NCI-H1048 (cell line): ENCODE data around the gene WDR86.

ENCODE experiments used
- DNase-seq: peaks from one replicate; lab custom pipeline; 2025; lab: John Stamatoyannopoulos, UW

WDR86 gene

DNA sequence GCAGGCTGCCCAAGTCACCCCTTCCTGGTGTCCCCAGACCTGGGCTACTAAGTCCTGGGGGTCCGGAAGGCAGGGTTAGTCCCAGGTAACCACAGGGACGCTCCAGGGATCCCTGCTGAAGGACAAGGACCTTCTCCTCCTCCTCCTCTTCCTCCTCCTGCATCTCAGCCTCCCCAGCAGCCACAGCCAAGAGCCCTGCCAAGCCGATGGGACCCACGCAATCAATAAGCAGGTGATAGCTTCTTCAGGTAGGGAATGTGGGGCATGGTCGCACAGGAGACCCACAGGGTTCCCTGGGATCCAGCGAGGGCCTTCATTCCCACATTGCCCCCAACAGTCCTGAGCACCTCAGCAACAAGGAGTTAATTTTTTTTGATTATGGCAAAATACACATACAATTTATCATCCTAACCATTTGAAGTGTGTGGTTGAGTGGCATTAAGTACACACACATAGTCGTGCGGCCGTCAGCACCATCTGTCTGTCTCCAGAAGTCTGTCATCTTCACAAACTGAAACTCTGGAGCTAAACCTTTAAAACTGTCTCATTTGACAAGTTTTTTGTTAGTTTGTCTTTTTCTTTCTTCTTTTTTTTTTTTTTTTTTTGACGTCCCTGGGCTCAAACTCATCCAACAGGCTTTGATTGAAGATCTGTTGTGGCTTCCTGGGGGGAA, 18.0 kb upstream of the WDR86 start:
- DNase-seq, result no peak

DNA sequence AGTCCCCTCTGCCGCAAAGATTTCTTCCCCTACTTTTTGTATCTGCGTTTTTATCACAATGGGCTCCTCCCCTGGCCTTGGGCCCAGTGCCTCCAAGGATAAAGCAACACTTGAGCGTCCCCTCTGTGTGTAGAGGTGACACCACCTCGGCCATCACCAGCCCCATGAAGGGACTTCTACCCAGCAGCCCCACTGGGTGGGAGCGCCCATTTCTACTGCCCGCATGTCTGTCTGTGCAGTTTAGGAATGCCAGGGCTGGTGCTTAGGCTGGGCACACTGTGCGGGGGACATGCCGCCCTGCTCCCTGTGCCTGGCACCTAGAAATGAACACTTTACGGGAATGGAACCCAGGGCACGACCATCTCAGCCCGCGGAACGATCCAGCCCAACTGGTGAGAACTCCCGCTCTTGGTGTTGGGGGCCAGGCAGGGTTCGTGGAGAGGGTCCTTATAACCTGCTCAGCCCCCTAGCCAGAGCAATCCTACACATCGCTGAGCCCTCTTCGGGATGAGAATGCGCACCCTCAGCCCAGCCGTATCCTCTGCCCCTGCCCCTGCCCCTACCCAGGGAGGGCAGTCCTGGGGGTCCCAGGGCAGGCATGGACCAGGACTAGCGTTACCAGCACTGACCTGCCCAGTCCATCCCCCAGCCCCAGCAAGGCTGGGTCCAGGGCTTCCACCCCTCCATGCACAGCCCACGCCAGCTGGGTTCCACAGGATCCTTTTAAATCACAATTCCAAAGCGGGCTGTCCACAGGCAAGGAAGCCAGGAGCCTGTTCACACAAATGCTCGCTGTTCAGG, 17.3 kb upstream of the WDR86 start:
- DNase-seq, result no peak

DNA sequence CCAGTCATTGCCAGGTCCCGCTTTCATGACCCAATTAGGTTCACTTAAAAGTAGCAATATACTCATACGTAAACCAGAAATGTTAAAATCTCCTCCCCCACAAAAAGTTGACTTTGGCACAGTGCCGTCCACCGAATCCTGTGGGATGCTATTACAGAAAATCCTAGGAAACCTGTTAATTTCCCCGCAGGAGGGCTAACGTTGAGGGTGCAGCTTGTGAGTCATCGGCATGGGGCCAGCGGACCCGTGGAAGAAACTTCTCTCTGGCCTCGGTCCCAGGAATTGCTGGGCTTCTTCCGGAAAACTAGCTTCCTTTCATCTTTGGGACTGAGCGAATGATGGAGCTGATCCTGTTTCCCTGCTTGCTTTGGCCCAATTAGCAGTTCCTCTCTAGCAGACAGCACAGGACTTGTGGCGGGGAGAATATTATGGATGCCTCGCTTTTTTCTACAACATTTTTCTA, 16.6 kb upstream of the WDR86 start:
- no peak for DNase-seq

DNA sequence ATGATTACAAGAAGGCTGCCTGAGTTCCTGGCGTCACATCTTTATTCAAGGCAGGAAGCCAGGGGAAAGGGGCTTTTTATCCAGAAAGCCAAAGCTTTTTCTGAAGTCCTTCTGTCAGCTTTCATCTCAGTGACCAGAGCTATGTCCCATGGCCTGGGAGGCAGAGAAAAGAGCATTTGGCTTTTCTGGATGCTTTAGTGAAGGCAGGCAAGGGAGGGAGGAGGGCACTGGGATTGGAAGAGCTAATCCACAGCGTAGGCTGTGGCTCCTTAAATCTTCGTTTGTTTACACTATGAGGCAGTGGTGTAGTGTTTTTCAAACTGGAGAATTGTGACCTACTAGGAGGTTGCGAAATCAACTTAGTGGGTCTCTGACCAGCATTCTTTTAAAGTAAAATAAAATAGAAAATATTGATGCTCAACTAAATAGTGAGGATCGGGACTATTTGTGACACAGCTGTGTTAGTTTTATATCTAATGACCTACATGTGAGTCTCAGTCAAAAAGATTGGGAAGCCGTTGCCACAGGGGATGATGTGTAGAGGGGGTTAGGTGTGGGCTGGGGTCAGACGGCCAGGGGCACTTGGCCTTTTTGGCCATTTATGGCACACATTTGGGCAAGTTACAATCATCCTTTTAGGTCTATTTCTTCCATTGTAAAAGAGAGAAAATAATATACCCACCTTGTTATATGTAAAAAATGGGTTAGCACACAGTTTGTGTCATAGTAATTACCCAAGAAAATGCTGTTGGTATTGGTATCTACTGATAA, 16.0 kb upstream of the WDR86 start:
- no peak for DNase-seq

DNA sequence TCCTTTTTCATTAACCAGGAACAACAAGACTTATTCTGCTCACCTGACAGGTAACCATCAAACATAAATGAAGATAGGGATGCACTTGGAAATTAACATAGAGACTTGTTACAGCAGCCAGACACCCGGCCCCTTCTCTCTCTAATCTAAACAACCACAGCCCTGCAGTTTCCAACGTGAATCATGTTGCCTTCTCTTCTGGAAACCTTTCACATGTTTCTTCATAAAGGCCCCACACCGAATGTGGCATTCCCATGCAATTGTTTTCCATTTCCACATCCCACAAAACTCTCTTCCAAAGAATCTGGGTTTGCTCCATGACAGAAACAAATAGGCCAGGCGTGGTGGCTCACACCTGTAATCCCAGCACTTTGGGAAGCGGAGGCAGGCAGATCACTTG, 15.0 kb upstream of the WDR86 start:
- no peak for DNase-seq

DNA sequence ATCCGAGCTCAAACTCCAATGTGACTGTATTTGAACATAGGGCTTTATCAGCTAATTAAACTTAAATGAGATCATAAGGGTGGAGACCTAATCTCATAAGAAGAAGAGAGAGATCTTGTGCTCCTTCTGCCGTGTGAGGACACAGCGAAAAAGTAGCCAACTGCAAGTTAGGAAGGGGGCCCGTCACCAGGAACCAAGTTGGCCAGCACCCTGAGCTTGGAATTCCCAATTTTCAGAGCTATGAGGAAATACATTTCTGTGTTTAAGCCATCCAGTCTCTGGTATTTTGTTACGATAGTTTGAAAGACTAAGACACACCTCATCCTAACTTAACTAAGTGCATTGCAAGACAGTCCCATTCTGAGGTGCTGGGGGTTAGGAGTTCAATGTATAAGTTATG, 14.1 kb upstream of the WDR86 start:
- no peak for DNase-seq

DNA sequence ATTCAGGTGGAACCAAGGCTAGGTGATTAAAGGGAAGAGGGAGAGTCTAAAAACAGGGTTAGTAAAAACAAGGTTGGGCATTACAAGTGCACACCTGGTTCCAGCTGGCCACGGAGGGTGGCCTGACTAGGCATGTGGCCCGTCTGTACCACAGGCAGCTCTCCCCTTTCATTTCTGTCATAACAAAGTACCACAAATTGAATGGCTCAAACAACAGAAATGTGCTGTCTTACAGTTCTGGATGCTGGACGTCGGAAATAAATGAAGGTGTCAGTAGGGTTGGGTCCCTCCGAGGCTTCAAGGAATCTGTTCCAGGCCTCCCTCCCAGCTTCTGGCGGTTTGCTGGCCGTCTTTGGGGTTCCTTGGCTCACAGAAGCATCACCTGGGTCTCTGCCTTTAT, 13.4 kb upstream of the WDR86 start:
- DNase-seq, result no peak

DNA sequence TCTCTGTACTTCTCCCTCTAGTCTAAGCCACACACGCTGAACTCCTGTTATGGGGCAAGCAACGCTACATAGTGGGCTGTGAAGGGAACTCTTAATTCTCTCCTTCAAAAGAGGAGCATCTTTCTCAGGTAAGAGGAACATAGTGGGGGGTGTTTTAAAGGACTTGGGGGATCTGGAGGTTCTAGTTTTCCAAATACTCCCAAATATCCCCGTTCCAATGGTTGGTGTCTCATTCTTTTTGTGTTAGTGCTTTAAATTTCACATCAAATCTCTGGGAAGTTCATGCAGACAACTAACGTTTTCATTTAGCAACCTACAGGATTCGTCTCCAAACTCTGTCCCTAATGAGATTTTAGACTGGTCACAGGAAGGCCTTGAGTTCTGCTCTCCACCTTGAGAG, 12.4 kb upstream of the WDR86 start:
- no peak for DNase-seq

DNA sequence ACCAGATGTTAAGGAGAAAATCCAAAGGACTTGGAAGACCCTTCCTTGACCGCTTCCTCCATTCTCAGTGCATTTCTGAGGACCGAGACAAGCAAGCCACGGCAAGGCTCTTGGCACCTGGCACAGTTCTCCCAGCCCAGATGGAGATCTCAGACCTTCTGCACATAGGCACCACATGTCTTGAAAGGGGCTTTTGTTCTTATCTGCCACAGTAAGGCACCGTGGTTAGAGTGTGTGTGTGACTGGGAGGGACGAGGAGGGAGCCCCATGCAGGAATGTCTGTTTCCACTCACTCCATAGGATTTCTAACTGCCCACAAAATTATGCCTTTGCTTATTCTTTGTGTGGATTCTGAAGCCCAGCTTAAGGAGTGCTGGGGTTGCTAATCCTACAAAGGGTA, 10.3 kb upstream of the WDR86 start:
- DNase-seq, result no peak

DNA sequence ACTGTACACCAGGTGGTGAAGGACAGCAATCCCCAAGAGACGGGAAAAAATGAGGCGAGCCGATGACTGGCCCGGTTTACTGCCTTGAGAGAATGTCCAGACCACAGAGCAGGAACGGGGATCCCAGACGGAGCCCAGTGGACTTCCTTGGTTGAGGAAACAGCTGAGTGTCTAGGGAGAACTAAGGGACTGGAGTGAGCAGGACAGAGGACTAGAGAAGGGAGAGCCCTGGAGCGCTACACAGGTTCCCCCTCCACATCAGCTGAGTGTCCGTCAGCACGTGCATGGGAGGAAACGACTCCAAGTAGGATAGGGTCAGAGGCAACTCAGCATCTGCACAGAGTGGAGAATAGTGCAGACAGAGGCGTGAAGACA, 7.1 kb upstream of the WDR86 start:
- no peak for DNase-seq

DNA sequence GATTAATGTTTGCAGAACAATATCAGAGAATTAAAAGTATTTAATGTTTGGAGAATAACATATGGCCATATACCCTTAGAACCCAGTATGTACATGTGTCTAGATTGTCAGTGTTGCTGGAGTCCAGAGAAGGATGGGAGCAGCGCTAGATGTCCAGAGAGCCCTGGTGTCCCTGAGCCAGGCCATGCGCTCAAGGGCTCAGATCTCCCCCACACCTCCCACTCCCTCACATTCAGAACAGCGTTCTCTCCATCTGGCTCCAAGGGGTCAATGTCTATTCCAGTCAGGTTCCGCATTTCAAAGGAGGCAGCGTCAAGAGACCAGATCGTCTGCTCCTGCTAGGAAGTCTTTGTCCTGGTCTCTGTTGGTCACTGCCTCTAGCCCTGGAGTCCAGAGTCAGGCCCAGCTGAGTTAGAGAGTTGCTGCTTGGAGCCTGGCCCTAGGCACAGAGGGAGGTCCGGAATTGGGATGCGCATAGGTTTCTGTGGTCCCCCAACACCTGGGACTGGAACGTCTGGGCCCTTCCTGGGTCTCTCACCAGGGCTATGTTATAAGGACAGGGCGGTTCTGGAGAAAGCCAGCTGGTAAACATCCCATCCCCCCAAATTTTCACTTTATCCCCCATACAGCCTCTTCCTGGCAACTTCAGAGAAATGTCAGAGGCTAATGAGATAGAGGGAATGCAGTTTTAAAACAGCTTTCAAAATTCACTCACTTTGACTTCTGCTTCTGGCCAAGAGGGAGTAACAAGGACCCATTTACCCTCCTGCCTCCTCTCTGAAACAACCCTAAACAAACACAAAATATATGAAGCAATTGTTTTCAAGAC, 6.5 kb upstream of the WDR86 start:
- no peak for DNase-seq

DNA sequence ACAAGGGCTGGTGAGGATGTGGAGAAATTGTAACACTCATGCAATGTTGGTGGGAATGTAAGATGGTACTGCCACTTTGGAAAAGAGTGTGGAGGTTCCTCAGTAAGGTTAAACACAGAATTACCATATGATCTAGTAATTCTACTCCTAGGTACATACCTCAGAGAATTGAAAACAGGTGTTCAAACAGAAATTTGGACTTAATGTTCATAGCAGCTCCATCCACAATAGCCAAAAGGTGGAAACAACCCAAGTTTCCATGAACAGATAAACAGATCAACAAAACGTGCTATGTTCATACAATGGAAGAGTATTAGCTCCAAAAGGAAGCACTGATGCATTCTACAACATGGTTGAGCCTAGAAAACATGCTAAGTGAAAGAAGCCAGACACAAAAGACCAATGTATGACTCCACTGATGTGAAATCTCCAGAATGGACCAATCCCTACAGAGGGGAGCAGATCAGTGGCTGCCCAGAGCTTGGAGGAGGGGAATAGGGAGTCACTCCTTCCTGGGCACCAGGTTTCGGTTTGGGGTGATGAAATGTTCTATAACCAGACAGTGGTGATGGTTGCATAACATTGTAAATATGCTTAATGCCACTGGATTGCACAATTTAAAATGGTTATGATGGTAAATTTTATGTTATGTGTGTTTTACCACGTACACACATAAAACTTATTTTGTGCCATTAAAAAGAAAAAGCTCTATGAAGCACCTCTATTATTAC, 5.7 kb upstream of the WDR86 start:
- no peak for DNase-seq

DNA sequence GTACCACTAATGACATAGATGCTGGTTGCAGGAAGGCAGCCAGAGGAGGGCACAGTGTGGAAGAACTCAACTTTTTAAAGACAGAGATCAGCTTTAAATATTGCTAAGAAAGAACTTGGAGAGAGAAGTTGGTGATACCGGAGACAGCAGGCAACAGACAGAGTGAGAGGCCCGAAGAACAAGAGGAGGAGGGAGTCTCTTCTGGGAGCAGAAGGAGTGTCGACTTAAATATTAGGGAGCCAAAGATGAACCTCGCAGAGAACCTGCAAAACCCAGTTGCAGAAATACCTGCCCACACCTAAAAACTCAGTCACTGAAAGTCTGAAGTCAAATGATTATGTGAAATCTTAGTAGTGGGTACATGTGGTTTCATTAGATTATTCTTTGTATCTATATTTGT, 3.4 kb upstream of the WDR86 start:
- DNase-seq, result no peak

DNA sequence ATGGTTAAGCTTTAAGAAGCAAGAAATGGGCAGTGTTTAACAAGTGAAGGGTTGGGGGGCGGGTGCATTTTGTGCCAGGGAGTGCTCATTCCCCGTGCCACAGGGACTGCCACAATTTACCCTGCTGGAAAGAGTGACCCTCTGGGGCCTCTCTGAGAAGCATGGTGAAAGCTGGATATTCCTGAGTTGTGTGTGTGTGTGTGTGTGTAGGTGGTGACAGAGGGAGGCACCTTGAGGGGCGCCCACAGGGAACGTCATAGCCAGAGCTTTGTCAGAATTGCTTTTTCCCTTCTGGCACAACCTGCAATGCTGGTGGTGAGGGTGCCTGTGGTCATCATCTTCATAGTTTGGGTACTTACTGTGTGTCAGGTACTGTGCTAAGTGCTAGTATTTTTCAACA, 2.5 kb upstream of the WDR86 start:
- DNase-seq, result no peak

DNA sequence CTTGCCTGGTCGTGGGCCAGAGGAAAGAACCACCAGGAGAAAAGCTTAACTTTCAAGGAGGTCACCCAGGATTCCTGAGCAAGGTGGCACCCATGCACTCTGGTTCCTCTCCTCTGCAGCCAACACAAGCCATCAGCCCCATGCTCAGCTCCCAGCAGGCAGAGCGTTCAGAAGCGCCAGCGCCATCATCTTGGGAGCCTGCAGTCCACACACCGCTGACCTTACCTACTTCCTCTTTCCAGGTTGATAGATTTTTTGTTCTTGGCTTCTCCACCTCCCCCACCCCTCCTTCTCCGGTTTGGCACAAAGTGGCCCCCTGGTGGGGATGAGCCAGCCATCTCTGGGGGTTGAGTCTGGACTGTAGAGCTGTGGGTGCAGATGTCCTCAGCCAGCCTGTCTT, 1.7 kb upstream of the WDR86 start:
- no peak for DNase-seq

DNA sequence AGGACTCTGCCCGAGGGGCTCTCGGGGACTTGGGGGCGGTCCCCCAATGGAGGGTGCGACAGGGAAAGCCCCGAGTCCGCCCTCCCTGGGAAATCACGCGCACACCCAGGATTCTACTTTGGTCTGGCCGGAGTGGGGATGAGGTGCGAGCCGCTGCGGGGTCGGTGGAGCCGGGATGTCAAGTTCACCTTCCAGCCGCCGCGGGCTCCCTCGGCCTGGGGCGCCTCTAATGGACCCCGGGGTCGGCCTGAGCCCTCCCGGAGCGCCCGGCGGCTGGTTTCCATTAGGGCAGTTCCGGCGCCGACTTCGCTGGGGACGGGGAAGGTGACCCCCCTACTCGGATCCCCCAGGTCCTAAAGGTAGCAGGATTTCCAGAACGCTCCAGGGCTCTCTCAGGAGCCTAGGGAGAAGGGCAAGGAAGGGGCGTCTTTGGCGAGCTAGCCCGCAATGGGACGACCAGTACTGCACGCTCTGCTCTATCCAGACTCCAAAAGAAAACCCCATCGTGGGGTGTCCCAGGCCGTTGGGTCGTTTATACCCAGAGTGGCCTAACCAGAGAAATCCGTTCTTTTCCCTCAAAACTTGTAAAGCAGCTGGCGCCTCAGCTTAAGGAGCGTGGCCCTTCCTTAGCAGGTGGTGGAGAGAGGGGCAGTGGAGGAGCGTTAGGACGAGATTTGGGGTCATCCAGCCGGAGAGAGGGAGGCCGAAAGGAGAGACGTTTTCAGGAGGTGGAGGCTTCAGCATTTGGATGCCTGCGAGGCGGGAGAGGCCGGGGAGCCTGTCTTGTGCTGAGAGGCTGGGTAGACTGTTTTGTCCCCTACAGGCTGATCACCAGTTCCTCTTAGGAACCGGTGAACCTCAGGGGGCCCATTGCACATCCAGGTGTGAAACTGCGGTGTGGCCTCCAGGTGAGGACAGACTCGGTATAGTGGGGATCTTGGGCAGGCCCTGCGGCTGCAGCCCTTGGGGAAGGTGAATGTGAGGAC, 860 bp upstream of the WDR86 start:
- no peak for DNase-seq

DNA sequence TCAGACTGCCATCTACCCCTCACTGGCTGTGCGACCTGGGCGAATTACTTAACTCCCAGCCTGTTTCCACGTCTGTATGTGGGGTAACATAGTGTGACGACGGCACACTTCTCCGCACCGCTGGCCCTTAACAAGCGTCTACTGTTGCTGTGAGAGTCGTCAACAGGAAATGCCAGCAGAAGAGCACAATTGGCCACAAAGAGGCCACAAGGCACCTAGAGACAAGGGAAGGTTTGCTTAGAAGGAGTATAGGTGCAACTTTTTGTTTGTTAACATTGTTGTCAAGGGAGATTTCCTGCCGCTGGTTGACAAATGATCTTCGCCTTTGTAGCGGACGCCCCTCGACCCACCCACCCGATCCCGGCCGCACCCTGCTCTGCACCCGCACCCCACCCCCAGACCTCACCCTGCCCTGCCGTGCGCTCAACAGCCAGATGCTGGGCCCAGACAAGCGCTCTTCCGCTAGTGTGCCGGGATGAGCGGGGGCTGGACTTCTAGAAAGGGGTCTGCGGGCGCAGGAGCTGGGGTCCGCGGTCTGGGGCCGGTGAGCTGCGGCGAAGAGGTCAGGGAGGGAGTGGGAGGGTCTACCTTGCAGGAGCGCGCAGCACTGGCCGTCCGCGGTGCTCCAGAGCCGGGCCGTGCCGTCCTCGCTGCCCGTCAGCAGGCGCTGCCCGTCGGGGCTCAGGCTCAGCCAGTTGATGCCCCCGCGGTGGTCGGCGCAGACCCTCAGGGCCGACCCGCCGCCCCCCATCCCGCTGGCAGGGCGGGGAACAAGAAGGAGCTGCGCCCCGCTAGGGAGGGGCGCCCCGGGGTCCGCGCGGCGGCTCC, 785 bp downstream of the WDR86 start:
- DNase-seq, result no peak

DNA sequence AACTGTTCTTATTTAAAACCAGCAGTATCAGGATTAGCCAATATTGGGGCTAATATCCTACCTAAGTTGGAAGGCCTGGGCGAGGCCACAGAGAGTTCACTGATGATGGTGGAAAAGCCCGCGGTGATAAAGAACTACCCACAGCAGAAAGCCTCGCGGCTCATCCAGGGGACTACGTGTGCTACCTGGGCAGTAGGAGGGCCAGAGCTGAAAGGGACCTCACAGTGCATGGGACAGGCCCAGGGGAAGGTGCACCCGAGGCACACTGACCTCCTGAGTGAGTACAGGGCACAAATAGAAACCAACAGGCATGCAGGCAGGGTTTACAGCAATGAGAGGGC, 1.4 kb downstream of the WDR86 start:
- DNase-seq, result no peak

DNA sequence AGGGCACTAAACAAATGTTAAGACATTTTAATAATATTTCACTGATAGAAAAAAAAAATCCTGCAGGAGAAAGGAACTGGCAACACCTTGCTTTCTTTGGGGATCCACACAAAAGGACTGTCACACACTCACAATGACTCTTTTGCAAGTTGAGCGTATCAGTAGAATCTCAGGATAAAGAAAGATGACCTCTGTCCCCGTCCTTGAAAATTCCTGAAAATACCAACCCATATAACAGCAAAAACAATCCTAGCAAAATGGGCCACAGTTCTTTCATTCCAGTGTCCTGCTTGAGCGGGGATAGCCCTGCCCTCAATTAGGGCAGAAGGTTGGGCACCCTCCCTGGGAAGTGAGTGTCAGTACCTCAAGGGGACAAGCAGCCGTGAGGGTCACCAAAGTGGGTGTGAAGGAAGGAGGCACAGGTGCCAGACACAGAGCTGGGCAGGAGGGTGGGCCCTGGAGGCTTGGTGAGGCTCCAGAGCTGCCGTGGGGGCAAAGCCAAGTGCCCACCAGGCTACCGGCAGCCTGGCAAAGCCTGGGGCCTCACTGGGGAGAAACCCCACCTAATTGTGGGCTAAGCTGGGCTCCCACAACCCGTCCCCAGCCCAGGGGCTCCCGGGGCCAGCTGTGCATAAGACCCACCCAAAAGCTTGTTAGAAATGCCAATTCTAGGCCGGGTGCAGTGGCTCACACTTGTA, 2.8 kb downstream of the WDR86 start:
- DNase-seq, result no peak
